ENCODE results near the gene CCL18.
"Not testable (repeated sequence)": the region's sequence is repeated elsewhere in the genome, so short reads cannot be mapped to it uniquely, and the experiment has no call there.

The CCL18 gene

DNA sequence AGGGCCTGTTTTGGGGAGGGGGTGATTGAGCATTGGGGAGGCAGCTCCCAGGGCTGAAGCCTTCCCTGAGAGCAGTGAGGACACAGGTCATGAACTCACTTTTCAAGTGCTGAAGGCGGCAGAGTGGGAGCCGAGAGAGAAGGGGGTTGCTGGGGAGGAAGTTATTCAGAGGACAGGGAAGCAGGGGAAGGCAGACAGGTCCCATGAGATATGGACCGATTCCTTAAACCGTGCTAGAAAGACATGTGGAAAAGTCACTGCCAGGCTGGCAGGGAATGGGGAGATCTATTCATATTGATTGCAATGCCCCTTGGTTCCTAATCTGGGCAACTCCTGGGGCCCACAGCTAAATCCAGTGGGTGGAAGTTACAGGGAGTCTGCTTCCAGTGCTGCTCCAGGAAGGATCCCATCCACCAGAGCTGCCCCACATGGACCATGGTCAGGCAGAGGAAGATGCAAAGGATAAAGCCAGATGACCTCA is 40.7 kb downstream of the CCL18 start:
- no peak for DNase-seq

DNA sequence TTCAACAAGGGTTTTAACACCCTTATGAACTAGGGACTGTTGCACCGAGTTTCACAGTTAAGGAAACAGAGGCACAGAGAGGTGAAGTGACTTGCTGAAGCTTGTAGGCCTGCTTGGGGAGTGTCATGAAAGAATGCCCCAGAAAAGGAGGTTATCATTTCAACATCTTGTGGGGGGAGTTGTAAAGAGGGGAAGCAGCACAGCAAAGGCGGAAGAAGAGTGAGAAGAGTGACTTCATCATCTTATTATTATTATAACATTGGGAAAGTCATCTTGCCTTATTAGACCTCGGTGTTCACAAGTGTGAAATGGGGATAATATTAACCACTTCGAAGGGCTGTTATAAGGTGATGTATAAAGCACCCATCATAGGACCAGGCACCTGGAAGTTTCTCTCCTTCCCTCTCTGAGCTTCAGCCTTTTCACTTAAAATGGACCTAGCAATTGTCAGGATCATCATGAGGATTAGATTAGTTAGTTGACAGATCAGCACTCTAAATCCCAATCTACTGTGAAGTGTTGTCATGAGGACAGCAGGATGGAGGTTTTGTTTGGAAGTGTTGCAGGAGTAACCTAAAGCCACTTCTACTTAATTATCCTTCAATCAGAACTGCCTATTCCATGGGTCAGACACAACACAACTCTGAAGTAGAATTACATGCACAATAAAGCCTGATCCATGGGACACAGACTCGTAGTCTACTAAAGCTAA is 41.9 kb downstream of the CCL18 start:
- DNase-seq = no peak

DNA sequence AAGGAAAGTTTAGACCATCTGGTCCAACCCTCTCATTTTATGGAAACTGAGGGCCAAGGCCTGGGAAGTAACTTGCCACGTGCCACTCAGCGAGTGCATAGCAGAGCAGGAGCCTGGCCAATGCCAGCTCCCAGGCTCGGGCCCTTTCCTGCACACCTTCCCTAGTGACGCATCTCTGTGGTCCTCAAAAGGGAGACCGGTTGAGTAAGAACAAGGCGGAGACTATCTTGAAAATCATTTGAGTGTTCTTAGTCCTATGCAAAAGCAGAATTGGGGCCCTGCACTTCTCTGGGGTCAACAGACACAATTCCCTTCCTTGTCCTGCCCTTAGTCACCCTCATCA is 42.4 kb downstream of the CCL18 start:
- no peak for DNase-seq

DNA sequence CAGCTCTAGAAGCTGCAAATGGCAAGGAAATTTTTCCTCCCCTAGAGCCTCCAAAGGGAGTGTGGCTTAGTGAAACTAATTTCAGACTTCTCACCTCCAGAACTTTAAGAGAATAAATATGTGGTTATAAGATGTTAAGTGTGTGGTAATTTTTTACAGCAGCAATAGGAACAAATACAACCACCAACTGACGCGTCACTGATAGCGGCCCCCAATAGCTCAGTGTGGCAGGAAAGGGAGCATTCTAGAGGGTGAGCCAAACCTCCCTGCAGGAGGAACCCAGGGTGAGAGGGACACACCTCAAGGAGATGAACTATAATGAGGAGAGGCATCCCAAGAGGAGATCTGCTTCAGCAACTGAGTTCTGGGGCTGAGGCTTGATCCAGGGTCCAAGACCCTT is 43.6 kb downstream of the CCL18 start:
- no peak for DNase-seq

DNA sequence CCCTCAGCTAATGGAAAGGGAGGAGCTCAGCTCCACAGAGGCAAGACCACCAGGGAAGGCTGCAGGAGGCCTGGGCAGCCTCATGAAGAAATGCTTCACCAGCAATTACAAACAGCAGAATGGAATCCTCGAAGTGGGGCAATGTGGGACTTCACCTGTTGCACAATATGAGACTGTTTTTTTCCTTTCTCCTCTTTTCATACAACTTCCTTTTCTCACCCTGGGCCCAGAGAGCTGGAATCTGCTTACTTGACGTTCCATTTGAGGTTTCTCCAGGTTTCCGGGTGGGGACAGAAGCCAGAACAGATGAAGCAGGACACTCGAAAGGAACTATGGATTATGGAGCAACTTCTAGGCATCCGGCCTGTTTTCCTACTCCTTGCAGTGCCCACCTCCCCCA is 44.2 kb downstream of the CCL18 start:
- not testable (repeated sequence) for DNase-seq

DNA sequence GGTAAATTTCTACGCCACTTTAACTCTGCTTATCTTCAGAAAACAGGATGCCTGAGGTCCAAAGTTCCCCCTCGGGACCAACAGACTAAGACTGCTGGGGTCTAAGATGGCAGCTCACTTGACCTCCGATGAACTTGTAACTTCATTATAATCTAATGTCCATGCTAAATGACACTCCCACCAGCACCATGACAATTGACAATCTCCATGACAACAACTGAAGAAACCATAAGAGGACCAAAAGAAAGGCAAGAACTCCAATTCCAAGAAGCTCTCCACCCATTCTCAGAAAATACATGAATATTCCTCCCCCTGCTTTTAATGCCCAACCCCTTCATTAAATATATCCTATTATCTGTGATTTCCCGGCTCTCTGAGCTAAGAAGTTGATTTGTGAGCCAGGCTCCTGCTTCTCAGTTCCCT is 47.0 kb downstream of the CCL18 start:
- DNase-seq = no peak

DNA sequence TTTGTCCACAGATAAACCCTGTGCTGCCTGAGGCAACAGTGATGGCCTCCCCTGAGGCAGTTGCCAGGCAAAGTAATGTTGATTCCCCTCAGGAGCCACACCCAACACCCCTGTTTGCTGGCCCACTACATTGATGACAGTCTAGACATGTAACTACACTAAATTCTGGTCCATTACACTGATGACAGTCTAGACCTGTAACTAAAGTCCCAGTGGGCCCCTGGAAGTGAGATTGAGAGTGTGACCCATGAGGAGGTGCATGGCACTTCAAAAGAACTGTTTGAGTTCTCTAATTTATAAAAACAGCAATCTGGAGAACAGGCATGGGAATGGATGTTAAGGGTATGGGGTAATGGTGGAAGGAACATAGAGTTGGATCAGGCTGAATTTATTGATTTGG is 48.5 kb downstream of the CCL18 start:
- DNase-seq = no peak

DNA sequence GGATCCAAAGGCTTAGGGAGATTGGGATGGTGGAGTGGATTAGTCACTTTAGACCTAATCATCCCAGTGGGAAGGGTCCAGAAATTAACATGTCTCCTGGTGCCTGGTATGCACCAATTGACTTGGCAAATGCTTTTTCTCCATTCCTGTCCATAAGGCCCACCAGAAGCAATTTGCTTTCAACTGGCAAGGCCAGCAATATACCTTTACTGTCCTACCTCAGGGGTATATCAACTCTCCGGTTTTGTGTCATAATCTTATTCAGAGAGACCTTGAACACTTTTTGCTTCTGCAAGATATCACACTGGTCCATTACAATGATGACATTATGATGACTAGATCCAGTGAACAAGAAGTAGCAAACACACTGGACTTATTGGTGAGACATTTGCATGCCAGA is 49.1 kb downstream of the CCL18 start:
- DNase-seq = not testable (repeated sequence)

DNA sequence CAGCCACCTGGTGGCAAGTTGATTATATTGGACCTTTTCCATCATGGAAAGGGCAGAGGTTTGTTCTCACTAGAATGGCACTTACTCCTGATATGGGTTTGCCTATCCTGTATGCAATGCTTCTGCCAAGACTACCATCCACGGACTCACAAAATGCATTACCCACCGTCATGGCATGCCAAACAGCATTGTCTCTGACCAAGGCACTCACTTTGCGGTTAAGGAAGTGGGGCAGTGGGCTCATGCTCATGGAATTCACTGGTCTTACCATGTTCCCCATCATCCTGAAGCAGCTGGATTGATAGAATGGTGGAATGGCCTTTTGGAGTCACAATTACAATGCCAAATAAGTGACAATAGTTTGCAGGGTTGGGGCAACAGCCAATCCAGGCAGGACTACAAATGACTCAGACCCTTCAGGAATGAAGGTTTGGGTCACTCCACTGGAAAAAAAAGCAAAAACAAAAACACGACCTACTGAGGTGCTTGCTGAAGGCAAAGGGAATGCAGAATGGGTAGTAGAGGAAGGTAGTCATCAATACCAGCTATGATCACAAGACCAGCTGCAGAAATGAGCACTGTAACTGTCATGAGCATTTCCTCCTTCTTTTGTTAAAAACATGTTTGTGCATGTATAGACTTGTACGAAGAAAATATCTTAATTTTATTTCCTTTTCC is 51.0 kb downstream of the CCL18 start:
- DNase-seq = peak; percentile 26

DNA sequence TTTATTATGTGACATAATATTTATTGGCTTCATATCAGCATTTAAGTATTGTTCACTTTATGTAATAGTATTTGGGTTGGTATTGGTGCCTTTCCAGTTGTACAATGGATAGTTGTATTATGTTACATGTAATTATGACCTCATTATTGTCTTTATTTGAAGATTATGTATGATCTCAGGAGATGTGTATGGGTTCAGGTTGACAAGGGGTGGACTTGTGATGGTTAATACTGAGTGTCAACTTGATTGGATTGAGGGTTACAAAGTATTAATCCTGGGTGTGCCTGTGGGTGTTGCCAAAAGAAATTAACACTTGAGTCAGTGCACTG is 51.5 kb downstream of the CCL18 start:
- DNase-seq = not testable (repeated sequence)

DNA sequence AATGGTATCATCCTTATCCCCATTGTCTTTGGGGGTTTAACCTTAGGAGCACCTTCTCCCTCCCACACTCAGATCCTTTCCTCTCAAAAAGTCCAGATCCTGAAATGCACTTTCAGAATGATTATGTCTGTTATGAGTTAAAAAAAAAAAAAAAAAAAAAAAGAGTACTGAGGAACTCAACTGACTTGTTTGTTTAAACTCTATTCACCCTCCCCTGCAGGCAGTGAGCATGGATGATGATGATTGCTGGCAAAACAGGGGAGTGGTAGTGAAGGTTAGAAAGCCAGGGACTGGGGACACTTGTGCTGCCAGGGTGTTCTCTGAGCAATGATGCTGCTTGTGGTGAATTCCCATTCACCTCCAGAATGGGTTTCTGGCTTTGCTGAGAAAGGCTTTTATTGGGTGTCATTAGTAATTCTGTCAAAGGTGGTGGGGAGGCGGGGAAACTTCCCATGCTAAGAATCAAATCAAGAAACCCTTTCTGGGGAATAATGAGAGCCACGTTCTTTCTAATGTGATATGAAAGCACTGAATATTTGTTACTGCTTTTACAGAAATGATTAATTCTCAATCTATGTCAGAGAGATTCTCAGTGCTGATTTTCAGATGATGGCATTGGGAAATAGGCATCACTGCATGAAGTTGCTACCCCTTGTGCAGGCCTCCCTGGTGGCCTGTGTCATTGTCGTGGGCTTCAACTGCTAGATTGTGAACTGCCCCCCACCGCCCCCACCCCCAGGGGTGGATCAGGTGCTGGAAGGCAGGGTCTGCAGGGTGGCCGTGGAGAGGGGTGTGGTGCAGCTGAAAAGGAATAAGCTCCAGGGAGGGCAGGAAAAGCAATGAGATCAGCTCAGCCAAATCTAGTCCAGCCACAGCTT is 53.7 kb downstream of the CCL18 start:
- no peak for DNase-seq

DNA sequence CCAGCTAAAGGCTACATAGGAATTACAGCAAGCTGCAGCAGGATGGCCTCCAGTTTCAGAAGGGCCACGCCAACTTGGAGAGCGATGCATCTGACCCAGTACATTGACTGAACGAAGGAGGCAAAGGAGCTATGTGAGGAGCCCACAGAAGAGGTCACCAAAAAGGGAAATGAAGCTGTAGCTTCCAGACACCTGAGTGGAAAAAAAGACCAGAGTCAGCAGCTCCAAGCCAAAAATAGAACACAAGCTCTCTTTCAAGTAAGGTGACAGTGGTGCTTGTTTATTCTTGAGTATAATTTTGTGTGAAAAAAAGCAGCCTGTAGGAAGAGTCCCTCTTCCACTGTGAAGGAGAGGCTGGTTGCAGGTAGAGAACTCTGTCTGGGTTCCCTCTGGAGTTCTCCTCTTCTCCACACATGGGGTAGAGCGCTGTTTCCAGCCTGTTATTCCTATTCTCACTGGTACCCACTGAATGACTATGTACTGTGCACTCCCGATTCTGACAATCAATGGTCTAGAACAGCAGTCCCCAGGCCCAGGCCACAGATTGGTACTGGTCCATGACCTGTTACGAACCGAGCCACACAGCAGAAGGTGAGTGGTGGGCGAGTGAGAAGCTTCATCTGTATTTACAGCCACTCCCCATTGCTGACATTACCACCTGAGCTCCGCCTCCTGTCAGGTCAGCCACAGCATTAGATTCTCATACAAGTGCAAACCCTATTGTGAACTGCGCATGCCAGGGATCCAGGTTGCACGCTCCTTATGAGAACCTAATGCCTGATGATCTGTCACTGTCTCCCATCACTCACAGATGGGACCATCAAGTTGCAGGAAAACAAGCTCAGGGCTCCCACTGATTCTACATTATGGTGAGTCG is 54.6 kb downstream of the CCL18 start:
- no peak for DNase-seq

DNA sequence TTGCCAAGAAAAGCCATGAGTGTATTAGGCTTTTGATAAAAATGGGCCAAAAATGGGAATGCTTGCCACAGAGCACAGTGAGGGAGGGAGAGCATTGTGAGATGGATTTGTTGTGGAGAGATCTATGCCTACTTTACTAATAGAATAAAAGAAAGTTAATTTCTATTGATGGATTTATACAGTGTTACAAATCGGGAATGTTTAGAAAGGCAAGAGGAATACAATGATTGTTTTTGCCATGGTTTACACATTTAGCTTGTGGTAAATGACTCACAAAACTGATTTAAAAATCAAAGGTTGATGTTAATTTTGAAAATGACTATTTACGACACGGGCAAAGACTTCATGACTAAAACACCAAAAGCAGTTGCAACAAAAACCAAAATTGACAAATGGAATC is 56.1 kb downstream of the CCL18 start:
- DNase-seq = no peak

DNA sequence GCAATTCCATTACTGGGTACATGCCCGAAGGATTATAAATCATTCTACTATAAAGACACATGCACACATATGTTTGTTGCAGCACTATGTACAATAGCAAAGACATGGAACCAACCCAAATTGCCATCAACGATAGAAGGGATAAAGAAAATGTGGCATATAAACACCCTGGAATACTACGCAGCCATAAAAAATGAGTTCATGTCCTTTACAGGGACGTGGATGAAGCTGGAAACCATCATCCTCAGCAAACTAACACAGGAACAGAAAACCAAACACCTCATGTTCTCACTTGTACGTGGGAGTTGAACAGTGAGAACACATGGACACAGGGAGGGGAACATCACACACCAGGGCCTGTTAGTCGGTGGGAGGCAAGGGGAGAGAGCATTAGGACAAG is 57.0 kb downstream of the CCL18 start:
- not testable (repeated sequence) for DNase-seq

Measured in EL (cell line).